ENCODE results near the gene BCL2.
"Not testable (repeated sequence)": the region's sequence is repeated elsewhere in the genome, so short reads cannot be mapped to it uniquely, and the experiment has no call there.

BCL2 gene

GRCh38 chr18:63192885-63193349, 126.7 kb downstream of the BCL2 start:
- H3K4me2 ChIP-seq (ENCODE audit: low read length), result no peak overlapping the region
- H2BK120ac ChIP-seq (ENCODE audit: insufficient read depth, low read length, poor library complexity), result no peak overlapping the region
- no CpG with 5 or more reads among the region's 3 CpGs for WGBS (ENCODE audit: extremely low coverage, insufficient coverage, insufficient read length)
- no peak overlapping the region for H3K18ac ChIP-seq (ENCODE audit: low read length)
- H3K23ac ChIP-seq (ENCODE audit: low read length), result no peak overlapping the region
- no peaks in the 10 kb centered on the region for H3K36me3 ChIP-seq (ENCODE audit: control insufficient read depth in 1 of 2, insufficient read depth in 2 of 2, low read length in 2 of 2)
- H3K4ac ChIP-seq (ENCODE audit: low read depth, low read length), result no peak overlapping the region
- no peak overlapping the region for H2BK5ac ChIP-seq (ENCODE audit: low read depth, low read length, poor library complexity)
- H2AFZ ChIP-seq (ENCODE audit: insufficient read depth, low read length, poor library complexity), result no peak overlapping the region
- no peaks in the 10 kb centered on the region for H3K4me1 ChIP-seq (ENCODE audit: control insufficient read depth in 1 of 2, insufficient read depth in 2 of 2, low read length in 2 of 2)
- H3K27ac ChIP-seq (ENCODE audit: low read depth, low read length), result no peak overlapping the region
- no peak overlapping the region for H3K9ac ChIP-seq (ENCODE audit: low read length)
- H3K9me3 ChIP-seq (ENCODE audit: insufficient read depth, low read depth, low read length), result no peaks in the 10 kb centered on the region
- H3K14ac ChIP-seq (ENCODE audit: low read length), result no peak overlapping the region
- no peak overlapping the region for H2AK5ac ChIP-seq (ENCODE audit: low read length)
- H4K91ac ChIP-seq (ENCODE audit: low read depth, low read length), result no peak overlapping the region
- H3K79me1 ChIP-seq (ENCODE audit: low read length), result no peaks in the 10 kb centered on the region
- DNase-seq, result peak in 1 of 2 donors; percentile 22
- no peaks in the 10 kb centered on the region for H3K27me3 ChIP-seq (ENCODE audit: insufficient read depth, low read length)
- H4K8ac ChIP-seq (ENCODE audit: low read depth, low read length), result no peak overlapping the region
- H3K79me2 ChIP-seq (ENCODE audit: control insufficient read depth, insufficient read depth, low read length, poor library complexity), result no peaks in the 10 kb centered on the region
- no peak overlapping the region for H3K4me3 ChIP-seq (ENCODE audit: low read depth, low read length)
- H4K12ac ChIP-seq (ENCODE audit: low read depth, low read length), result no peak overlapping the region
- H2BK12ac ChIP-seq (ENCODE audit: low read length), result no peak overlapping the region

DNA sequence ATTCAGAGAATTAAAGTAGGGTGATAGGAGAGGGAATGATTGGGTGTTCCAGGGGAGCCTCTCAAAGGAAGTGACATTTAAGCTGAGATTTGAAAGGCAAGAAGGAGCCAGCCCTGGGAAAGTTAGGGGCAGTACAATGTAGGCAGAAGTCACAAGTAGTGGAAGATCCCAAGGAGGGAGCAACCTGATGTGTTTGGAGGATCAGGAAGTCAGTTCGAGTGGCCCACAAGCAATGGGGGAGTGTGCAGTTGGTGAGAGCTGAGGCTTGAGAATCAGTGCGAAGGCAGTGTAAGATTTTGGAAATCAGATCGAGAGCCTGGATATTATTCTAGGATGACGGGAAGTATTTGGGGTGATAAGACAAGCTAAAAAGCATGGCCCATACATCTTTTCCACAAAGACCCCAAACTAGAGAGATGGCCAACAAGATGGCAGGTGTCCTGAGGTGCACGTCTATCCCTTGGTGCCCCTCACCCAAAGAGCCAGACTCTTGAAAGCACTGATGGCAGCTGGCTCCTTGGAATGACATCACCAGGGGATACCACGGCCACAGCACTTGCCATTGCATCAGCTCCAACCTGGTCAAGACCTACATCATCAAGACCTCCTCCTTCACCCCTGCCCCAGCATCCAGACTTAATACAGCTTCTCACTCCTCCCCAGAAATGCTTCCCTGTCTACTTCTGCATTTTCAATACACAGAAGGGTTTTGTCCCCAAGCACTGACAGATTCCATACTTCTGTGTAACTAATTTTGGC, 127.3 kb downstream of the BCL2 start:
- H2AK5ac ChIP-seq (ENCODE audit: low read length), result no peak overlapping the region
- no peak overlapping the region for H4K12ac ChIP-seq (ENCODE audit: low read depth, low read length)
- H3K14ac ChIP-seq (ENCODE audit: low read length), result no peak overlapping the region
- H3K9ac ChIP-seq (ENCODE audit: low read length), result no peak overlapping the region
- no peaks in the 10 kb centered on the region for H3K79me1 ChIP-seq (ENCODE audit: low read length)
- no peak overlapping the region for H2AFZ ChIP-seq (ENCODE audit: insufficient read depth, low read length, poor library complexity)
- no peaks in the 10 kb centered on the region for H3K36me3 ChIP-seq (ENCODE audit: control insufficient read depth in 1 of 2, insufficient read depth in 2 of 2, low read length in 2 of 2)
- H3K4me2 ChIP-seq (ENCODE audit: low read length), result no peak overlapping the region
- H3K79me2 ChIP-seq (ENCODE audit: control insufficient read depth, insufficient read depth, low read length, poor library complexity), result no peaks in the 10 kb centered on the region
- no CpG with 5 or more reads among the region's 6 CpGs for WGBS (ENCODE audit: extremely low coverage, insufficient coverage, insufficient read length)
- DNase-seq, result peak in 1 of 2 donors; percentile 13
- no peak overlapping the region for H2BK120ac ChIP-seq (ENCODE audit: insufficient read depth, low read length, poor library complexity)
- H4K91ac ChIP-seq (ENCODE audit: low read depth, low read length), result no peak overlapping the region
- H3K27ac ChIP-seq (ENCODE audit: low read depth, low read length), result no peak overlapping the region
- no peak overlapping the region for H3K4ac ChIP-seq (ENCODE audit: low read depth, low read length)
- no peak overlapping the region for H2BK5ac ChIP-seq (ENCODE audit: low read depth, low read length, poor library complexity)
- H3K27me3 ChIP-seq (ENCODE audit: insufficient read depth, low read length), result no peaks in the 10 kb centered on the region
- H3K18ac ChIP-seq (ENCODE audit: low read length), result no peak overlapping the region
- H3K9me3 ChIP-seq (ENCODE audit: insufficient read depth, low read depth, low read length), result no peaks in the 10 kb centered on the region
- H3K4me1 ChIP-seq (ENCODE audit: control insufficient read depth in 1 of 2, insufficient read depth in 2 of 2, low read length in 2 of 2), result no peaks in the 10 kb centered on the region
- H4K8ac ChIP-seq (ENCODE audit: low read depth, low read length), result no peak overlapping the region
- no peak overlapping the region for H3K4me3 ChIP-seq (ENCODE audit: low read depth, low read length)
- H3K23ac ChIP-seq (ENCODE audit: low read length), result no peak overlapping the region
- H2BK12ac ChIP-seq (ENCODE audit: low read length), result no peak overlapping the region

DNA sequence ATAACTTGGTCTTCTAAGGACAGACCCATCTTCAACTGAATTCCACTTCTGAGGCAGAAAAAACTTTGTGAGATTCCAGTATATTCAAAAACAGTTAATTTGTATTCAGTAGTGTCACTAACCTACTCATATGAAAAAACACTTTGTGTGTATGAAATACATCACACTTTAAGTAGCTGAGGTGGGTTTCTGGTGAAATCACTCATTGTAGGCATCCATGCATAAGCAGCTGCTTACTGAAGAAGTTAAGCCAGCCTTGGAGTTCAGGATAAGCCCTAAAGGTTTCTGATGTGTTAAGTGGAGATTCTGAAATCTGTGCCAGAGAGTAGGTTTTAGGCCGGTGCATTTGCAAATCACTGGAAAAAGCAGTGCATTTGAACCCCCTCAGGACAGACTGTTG, 128.2 kb downstream of the BCL2 start:
- H3K9me3 ChIP-seq (ENCODE audit: insufficient read depth, low read depth, low read length), result no peaks in the 10 kb centered on the region
- no peak overlapping the region for H3K9ac ChIP-seq (ENCODE audit: low read length)
- no peak for DNase-seq
- no peak overlapping the region for H3K18ac ChIP-seq (ENCODE audit: low read length)
- H3K23ac ChIP-seq (ENCODE audit: low read length), result no peak overlapping the region
- H4K8ac ChIP-seq (ENCODE audit: low read depth, low read length), result no peak overlapping the region
- no peaks in the 10 kb centered on the region for H3K4me1 ChIP-seq (ENCODE audit: control insufficient read depth in 1 of 2, insufficient read depth in 2 of 2, low read length in 2 of 2)
- H4K91ac ChIP-seq (ENCODE audit: low read depth, low read length), result no peak overlapping the region
- H3K36me3 ChIP-seq (ENCODE audit: control insufficient read depth in 1 of 2, insufficient read depth in 2 of 2, low read length in 2 of 2), result no peaks in the 10 kb centered on the region
- H2AK5ac ChIP-seq (ENCODE audit: low read length), result no peak overlapping the region
- H3K79me1 ChIP-seq (ENCODE audit: low read length), result no peaks in the 10 kb centered on the region
- H3K27ac ChIP-seq (ENCODE audit: low read depth, low read length), result no peak overlapping the region
- H3K27me3 ChIP-seq (ENCODE audit: insufficient read depth, low read length), result no peaks in the 10 kb centered on the region
- H2AFZ ChIP-seq (ENCODE audit: insufficient read depth, low read length, poor library complexity), result no peak overlapping the region
- no CpG with 5 or more reads among the region's 1 CpG for WGBS (ENCODE audit: extremely low coverage, insufficient coverage, insufficient read length)
- H3K4me2 ChIP-seq (ENCODE audit: low read length), result no peak overlapping the region
- no peak overlapping the region for H4K12ac ChIP-seq (ENCODE audit: low read depth, low read length)
- no peak overlapping the region for H2BK12ac ChIP-seq (ENCODE audit: low read length)
- H2BK5ac ChIP-seq (ENCODE audit: low read depth, low read length, poor library complexity), result no peak overlapping the region
- H3K14ac ChIP-seq (ENCODE audit: low read length), result no peak overlapping the region
- no peaks in the 10 kb centered on the region for H3K79me2 ChIP-seq (ENCODE audit: control insufficient read depth, insufficient read depth, low read length, poor library complexity)
- H2BK120ac ChIP-seq (ENCODE audit: insufficient read depth, low read length, poor library complexity), result no peak overlapping the region
- no peak overlapping the region for H3K4ac ChIP-seq (ENCODE audit: low read depth, low read length)
- H3K4me3 ChIP-seq (ENCODE audit: low read depth, low read length), result no peak overlapping the region

DNA sequence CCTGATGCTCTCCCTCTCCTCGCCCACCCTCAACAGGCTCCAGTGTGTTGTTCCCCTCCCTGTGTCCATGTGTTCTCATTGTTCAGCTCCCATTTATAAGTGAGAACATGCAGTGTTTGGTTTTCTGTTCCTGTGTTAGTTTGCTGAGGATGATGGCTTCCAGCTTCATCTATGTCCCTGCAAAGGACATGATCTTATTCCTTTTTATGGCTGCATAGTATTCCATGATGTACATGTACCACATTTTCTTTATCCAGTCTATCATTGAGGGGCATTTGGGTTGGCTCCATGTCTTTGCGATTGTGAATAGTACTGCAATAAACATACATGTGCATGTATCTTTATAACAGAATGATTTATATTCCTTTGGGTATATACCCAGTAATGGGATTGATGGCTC, 128.7 kb downstream of the BCL2 start:
- H2BK12ac ChIP-seq (ENCODE audit: low read length); H4K12ac ChIP-seq (ENCODE audit: low read depth, low read length); H3K79me1 ChIP-seq (ENCODE audit: low read length); H2BK5ac ChIP-seq (ENCODE audit: low read depth, low read length, poor library complexity); H3K36me3 ChIP-seq (ENCODE audit: control insufficient read depth in 1 of 2, insufficient read depth in 2 of 2, low read length in 2 of 2); H4K91ac ChIP-seq (ENCODE audit: low read depth, low read length); H3K23ac ChIP-seq (ENCODE audit: low read length); H3K4ac ChIP-seq (ENCODE audit: low read depth, low read length); H3K27me3 ChIP-seq (ENCODE audit: insufficient read depth, low read length); H3K27ac ChIP-seq (ENCODE audit: low read depth, low read length); H2AFZ ChIP-seq (ENCODE audit: insufficient read depth, low read length, poor library complexity); H3K4me1 ChIP-seq (ENCODE audit: control insufficient read depth in 1 of 2, insufficient read depth in 2 of 2, low read length in 2 of 2); H3K4me3 ChIP-seq (ENCODE audit: low read depth, low read length); DNase-seq; H3K14ac ChIP-seq (ENCODE audit: low read length); H2AK5ac ChIP-seq (ENCODE audit: low read length); H3K79me2 ChIP-seq (ENCODE audit: control insufficient read depth, insufficient read depth, low read length, poor library complexity); H3K9me3 ChIP-seq (ENCODE audit: insufficient read depth, low read depth, low read length); H3K9ac ChIP-seq (ENCODE audit: low read length); H3K4me2 ChIP-seq (ENCODE audit: low read length); H2BK120ac ChIP-seq (ENCODE audit: insufficient read depth, low read length, poor library complexity); H3K18ac ChIP-seq (ENCODE audit: low read length); H4K8ac ChIP-seq (ENCODE audit: low read depth, low read length): not testable (repeated sequence)
- no CpG with 5 or more reads among the region's 2 CpGs for WGBS (ENCODE audit: extremely low coverage, insufficient coverage, insufficient read length)

Measured in trophoblast cell (in vitro differentiated cells and primary cell).